HG03060 (cell line): ENCODE data around the gene VASH2.
"Not testable (repeated sequence)": the region's sequence is repeated elsewhere in the genome, so short reads cannot be mapped to it uniquely, and the experiment has no call there.

Source experiments
- ATAC-seq: cut with Tn5 transposase; IDR thresholded peaks from one replicate; pipeline ENCODE4 v1.9.1; 2021; ENCODE audit warnings: low read depth, moderate number of reproducible peaks; ENCODE audit not compliant: unreplicated experiment

The VASH2 gene

DNA sequence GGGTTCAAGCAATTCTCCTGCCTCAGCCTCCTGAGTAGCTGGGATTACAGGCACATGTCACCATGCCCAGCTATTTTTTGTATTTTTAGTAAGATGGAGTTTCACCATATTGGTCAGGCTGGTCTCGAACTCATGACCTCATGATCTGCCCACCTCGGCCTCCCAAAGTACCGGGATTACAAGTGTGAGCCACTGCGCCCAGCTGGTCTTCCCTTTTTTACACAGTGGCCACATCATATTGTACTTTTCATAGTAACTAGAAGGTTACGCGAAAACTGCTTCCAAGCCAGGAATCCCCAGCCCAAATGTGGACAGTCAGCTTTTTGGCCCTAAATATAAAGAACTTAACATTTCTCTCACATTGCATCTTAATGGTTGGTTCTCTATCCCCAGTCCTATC is 4.2 kb downstream of the VASH2 start:
- ATAC-seq = no peak

DNA sequence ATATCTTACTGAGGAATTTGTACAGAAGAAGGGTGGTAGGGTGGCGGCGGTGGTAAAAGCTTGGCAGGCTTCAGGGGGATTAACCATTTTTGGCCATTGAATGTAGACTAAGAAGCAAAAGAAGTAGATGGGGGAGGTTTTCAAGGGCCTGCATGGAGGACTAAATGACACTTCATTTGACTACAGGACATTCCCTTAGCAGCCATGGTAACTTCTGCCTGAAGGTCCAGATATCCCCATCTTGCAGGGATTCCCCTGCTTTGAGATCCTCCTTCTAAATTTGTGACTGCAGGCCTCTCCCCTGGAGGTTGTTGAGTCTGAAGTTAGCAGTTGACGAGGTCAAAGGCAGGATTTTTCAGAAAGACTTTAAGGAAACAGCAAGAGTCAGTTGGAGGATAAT is 4.8 kb downstream of the VASH2 start:
- no peak for ATAC-seq

DNA sequence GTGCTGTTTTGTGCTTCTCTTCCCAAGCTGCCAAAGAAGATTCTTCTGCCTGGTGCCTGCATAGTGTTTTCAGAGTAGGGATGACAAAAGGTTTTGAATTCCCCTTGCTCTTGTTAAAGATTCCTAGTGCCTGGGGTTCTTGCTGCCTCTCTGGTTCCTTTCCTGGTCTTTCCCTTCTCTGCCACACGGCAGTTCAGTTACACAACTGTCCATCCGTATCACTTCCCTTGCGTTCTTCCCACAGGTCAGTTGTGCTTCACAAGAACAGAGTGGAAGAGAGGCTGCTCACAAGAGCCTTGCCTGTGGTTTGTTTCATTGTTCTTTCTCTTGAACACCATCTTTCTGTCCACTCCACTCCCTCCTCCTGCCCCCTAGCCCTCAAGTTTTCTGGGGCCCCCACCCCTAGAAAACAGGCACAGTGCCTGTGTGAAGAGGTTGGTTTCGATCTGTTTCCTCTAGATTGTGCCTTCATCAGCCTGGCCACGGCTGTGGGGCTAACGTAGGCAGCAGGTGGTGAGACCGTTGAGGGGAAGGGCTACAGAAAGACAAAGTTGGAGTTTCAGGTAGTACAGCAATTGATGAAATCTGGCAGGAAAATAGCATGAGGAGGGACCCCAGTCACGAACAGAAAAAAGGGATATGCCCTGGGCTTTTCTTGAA is 5.8 kb downstream of the VASH2 start:
- no peak for ATAC-seq

DNA sequence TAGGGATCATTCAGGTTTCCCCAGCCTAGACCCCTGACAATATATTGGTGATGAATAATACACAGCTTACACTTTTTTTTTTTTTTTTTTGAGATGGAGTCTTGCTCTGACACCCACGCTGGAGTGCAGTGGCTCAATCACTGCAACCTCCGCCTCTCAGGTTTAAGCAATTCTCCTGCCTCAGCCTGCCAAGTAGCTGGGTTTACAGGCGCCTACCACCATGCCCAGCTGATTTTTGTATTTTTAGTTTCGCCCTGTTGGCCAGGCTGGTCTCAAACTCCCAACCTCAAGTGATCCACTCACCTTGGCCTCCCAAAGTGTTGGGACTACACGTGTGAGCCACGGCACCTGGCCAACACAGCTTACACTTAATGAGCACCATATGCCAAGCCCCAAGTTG is 7.2 kb downstream of the VASH2 start:
- no peak for ATAC-seq

DNA sequence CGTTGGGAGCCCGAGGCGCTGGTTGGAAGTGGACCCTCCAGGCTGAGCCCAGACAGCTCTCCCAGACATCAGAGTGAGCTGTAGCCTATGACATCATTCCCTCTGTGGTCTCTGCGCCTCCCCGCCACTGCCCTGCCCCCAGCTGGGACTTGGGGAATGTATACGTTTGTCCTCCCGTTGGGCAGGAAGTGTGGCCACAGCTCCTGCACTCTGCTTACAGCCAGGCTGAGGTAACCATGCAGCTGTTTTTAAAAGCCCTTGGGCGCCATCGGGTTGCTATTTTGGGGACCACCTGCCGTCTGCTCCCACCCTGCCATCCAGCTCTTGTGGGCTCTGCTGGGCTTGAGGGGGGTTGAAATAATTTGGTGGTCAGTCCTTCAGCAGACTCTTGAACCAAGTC is 7.8 kb downstream of the VASH2 start:
- ATAC-seq = no peak

DNA sequence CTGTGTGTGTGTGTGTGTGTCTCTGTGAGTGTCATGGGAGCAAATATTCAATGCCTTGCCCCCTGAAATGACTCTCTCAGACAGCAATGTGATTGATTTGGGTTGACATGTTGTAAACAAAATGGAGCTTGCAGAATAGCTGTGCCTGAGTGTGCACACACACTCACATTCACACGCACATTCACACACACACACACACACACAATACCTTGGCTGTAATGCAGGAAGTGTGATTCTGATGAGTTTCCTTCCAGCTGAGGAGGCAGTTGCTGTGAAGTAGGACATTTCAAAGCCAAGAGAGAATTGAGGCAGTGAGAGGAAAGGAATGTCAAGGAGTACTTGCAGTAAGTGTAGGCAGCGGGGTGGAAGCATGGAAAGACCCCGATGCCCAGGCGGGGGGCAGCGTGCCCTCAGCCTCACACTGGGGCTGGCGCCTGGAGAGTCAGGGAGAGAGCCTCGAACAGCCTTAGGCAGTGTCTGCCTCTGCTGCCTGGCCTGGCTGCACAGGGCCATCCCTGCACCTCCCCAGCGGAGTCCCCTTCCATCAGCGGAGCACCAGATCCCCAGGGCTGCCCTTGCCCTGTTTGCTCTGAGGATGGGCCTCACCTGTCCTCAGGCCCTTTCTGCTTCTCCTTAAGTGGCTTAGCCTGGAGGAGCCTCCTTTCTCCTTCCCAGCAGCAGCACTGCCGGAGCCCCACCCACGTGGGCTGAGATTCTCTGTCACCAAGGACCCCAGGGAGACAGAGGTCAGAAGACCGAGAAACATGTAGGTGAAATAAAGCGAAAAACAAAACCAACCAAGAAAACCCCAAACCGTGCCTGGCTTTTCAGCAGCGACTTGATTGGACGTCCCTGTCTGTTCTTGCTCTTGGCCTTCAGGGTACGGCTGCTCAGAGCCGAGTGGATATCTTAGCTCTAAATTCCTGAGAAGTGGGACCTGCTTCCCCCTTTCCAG is 9.2 kb downstream of the VASH2 start:
- ATAC-seq = peak; percentile 77

DNA sequence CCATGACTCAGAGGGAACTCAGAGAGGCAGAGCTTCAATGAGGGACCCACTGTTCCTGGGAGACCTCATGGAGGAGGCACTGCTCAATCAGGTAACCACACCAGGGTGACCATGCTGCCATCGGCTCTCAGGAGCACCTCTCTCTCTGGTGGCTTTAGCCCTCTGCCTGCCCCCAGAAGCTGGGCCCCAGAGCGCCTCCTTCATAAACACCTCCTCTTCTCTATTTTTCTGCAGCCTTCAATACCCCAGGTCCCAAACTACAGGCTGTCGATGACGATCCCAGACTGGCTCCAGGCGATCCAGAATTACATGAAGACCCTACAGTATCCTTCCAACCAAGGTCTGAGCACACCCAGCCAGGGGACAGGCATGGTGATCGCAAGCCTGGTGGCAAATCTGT is 10.6 kb downstream of the VASH2 start:
- ATAC-seq = no peak

DNA sequence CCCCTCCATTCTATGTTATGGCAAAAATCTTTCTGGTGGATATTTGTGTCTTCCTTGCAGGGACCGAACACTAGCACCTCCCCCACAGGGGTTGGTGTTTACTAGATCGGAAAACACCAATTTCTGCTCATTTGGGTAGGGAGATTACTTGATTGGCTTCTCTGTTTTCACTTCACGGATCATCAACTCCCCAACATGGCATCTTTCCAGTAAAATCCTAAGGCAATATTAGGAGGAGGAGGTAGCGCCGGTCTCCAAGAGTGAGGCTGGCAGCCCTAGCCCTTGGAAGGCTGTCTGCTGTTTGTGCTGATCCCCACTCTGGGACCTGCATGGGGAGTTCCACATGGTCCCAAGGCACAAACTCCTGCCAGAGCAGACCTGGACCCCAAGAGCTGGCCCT is 12.2 kb downstream of the VASH2 start:
- ATAC-seq = no peak

DNA sequence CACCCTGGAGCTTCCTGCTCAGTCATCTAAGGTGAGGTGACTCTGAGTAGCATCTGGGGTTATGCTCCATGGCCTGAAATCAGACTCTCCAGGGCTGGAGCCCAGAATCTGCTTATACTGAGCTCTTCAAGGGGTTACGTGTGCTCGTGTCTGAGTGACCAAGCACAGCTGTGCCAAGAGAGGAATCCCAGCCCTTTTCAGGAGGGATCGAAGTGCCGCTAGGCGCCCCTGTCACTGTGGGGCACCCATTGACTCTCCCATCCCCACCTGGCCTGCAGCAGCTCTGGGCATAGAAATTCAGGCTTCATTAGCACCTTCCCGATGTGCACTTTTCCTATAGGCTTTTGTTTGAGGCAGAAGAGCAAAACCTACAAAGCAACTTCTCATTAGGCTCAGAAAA is 13.8 kb downstream of the VASH2 start:
- no peak for ATAC-seq

DNA sequence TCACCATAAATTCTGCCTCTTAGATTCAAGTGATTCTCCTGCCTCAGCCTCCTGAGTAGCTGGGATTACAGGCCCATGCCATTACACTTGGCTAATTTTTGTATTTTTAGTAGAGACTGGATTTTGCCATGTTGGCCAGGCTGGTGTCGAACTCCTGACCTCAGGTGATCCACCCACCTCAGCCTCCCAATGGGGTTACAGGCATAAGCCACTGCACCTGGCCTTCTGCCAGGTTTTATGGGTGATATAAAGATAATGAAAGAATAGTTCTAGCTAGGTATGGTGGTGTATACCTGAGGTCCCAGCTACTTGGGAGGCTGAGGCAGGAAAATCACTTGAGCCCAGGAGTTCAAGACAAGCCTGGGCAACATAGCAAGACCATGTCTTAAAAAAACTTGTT is 14.7 kb downstream of the VASH2 start:
- ATAC-seq = not testable (repeated sequence)

DNA sequence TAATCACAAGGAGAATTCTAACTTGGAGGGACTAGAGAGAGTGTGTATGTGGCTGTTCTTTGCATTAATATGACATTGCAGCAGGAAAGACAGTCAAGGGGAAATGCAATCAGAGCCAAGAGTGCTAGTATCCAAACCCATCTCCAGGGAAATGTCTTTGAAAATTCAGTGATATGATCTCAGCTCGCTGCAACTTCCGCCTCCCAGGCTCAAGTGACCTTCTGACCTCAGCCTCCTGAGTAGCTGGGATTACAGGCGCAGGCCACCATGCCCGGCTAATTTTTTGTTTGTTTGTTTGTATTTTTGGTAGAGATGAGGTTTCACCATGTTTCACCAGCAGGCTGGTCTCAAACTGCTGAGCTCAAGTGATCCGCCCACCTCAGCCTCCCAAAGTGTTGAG is 16.3 kb downstream of the VASH2 start:
- ATAC-seq = no peak

DNA sequence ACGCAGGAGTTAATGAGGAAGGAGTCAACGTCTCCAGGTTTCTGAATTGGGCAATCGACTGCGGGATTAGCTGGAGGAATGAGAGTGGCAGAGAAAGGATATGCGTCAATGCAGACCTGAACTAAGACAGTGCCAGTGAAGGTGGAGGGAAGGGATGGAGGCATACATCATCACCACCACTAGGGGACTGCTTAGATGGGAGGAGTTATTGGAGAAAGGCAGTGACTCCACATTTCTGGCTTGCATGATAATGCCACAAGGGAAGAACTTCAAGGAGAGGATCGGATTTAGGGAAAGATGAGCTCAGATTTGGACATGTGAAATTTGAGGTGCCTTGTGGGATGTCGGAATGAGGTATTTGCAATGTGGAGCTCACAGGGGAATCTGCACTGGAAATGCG is 17.5 kb downstream of the VASH2 start:
- no peak for ATAC-seq

DNA sequence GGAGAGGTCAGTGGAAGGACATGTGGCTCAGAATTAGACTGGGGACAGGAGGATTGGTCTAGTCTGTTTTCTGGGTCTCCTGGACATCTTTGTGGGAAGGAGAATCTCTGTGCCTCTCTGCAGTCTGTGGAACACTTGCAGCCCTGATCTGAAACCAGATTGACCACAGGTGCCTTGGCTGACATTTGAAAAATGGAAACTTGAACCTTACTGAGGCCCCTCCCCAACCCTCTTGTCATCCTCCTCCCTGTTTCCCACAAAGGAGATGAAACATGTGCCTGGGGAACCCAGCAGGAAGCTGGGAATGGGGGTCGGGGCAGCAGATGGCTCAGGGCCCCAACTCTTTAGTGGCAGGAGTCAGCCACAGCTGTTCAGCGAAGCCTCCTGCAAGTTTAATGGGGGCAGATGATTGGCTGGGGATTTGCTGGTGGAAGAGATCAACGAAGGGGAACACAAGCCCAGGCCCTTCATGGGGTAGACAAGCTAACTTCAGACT is 18.1 kb downstream of the VASH2 start:
- ATAC-seq = no peak

DNA sequence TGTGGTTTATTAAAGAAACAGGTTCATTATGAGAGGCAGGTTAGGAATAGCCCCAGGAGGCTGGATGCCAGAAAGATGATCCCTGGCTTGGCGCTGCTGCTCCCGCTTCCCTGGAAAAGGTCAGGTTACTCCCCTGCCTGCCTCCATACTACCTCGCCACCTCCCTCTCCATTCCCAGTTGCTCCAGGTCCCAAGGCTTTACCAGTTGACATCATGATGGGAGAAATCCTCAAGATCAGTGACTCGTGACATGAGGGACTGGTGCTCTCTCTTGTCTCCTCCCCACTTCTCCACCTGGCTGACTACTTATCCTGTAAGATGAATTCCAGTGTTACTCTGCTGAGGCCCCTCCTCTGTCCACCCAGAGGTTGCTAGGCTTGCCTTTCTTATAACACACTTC is 19.7 kb downstream of the VASH2 start:
- no peak for ATAC-seq

DNA sequence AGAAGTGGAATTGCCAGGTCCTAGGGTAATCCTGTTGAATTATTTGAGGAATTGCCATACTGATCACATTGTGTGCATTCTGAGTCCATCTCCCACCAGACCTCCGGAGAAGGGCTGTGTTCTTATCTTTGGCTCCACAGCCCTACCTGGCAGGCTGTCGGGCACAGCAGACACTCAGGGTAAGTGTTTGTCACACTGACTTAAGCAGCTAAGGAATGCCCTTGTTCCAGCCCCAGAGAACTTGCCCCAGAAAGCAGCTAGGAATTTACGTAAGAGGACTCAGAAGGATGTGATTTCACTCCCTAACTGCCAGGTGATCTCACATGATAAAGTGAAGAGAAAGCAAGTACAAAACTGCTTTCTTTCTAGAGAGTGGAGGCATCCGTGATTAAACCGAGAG is 21.0 kb downstream of the VASH2 start:
- ATAC-seq = no peak

DNA sequence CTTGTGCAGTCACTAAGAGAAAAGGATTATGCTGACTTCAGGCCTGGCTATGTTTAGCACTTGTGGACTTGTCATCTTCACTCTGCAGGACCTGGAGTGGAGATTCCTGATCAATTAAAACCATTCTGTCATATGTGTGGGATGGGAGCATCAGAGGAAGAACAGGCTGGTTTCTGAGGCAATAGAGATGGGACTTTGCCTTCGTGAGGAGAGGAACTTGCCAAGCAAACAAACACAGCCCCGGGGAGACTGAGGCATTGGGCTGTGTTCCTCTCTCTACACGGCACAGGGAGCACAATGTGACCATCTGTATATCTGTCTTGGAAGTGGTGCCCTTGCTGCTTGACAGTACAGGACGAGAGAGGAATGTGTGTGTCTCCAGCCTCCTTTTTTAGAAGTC is 23.1 kb downstream of the VASH2 start:
- no peak for ATAC-seq

DNA sequence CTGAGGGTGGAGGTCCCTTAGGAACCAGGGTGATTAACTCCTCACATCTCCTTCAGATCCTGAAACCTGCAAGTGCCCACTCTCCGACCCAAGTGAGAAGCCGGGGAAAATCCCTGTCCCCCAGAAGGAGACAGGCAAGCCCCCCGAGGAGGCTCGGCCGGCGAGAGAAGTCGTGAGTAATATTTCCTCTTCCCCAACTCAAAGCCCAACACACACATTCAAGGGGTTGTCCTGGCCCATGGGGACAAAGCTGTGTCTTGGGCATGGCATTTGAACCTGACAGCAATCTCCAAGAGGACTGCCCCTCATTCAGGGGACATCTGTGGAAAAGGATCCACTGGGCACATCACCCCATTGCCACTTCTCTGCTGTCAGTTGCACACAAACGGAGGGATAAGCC is 23.6 kb downstream of the VASH2 start:
- no peak for ATAC-seq

DNA sequence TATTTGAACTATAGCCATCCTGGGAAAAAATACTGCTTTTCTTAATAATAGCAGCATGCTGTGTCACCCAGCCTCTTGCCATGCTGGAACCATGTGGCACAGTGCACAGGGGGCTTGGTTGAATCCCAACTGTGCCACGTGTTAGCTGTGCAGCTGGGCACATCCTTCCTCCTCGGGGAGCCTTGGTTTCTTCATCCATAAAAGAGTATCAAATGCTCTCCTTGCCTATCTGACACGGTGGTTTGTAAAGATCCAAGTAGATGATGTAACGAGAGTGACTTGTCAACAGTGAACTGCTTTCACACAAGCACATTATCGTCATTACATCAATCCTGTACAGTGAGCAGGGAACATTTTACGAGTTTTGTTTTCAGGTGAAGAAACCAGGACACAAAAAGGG is 24.4 kb downstream of the VASH2 start:
- no peak for ATAC-seq

DNA sequence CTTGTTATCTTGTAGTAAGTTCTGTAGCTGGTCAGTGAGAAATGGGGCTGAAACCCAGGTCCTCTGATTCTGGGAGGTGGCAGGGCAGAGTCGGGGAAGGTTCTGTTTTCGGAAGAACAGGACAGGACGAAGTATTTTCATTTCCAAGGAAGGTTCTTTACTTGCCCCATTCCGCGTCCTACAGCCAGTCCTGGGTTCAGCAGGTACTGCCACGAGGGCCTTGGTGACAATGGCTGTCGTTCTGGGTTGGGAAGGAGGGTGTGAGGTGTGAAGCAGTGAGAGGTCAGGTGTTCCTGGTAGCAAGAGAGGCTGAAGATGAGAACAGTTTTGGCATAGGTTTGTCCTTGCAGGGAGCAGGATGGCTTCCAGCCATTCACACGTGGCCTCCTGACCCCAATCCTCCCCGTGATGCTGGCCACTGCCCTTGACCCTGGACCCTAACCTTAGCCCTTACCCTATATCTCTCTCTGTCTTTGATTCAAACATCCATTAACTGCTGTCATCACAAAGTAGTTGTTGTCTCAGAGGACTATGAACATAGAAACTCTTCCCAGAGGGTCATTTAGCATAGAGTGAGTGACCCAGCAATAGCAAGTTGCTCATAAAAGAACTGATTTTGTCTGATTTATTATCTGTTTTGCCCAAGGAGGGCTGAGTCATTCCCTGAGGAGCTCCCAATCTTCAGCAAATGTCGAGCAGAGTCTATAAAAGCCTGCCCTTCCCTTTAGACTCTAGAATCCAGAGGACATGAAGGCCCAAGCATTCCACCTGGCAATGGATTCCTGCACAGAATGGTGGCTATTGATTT is 25.0 kb downstream of the VASH2 start:
- ATAC-seq = no peak

DNA sequence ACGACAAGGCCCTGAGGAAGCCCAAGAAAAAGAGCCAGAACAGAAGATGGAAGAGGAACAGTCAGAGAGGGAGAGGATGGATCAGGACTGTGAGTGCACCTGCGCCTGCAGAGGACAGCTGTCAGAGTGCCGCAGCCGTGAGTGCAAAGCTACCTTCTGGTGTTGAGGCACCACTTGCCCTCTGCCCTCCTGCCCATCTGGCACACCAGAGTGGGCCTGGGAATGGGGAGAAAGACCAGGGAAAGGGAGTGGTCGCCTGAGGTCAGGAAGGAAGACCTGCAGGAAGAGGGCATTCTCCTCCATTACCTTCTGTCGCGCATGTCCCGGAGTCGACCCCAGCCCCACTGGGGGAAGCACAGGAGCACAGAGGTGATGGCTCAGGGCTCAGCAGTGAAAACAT is 26.2 kb downstream of the VASH2 start:
- no peak for ATAC-seq
